ENCODE measurements around the gene TXLNA.
A peak's percentile ranks its signal among the peaks of the same experiment; 100 is the strongest.

TXLNA gene

GRCh38 chr1:32184650-32185049 is 5.2 kb downstream of the TXLNA start:
- Histone ChIP-seq H3K9ac (ENCODE audit: low read depth, low read length, poor library complexity, severe bottlenecking) (peak overlapping the region; percentile 39), H3K4me3 (ENCODE audit: low read length, poor library complexity, severe bottlenecking) (peak overlapping the region; percentile 56), H3K9me3 (ENCODE audit: insufficient read depth, low read depth, low read length) (no peaks in the 10 kb centered on the region), H3K4me2 (ENCODE audit: low read depth, low read length, poor library complexity, severe bottlenecking) (peak overlapping the region; percentile 79), H4K20me1 (ENCODE audit: insufficient read depth, low read length, poor library complexity, severe bottlenecking) (peaks cover 70% of the 10 kb centered on the region), H3F3A (ENCODE audit: low read depth) (no peaks in the 10 kb centered on the region), H3K4me1 (ENCODE audit: insufficient read depth, low read length, poor library complexity, severe bottlenecking) (peaks cover 56% of the 10 kb centered on the region), H3K79me2 (ENCODE audit: insufficient read depth, low read length) (peaks cover 91% of the 10 kb centered on the region), H3K36me3 (ENCODE audit: insufficient read depth, low read length) (peaks cover 42% of the 10 kb centered on the region; the same call in 1 of the 2 replicates), H3K9me2 (replicated peaks; ENCODE audit: low read depth, low read length) (no peaks in the 10 kb centered on the region), H2AFZ (ENCODE audit: low read length) (no peak overlapping the region), H3K27me3 (ENCODE audit: insufficient read depth, low read length, poor library complexity, severe bottlenecking) (no peaks in the 10 kb centered on the region)
- no peak for TF ChIP-seq CTCF (conservative IDR thresholded peaks at IDR 0.05; ENCODE audit: low read length)
- no peak for TF ChIP-seq EZH2phosphoT487 (IDR thresholded peaks at IDR 0.05; ENCODE audit: borderline replicate concordance)

GRCh38 chr1:32186077-32186476 is 6.6 kb downstream of the TXLNA start:
- H3K4me1 ChIP-seq (ENCODE audit: insufficient read depth, low read length, poor library complexity, severe bottlenecking): peaks cover 47% of the 10 kb centered on the region
- H3F3A ChIP-seq (ENCODE audit: low read depth): no peaks in the 10 kb centered on the region
- peak overlapping the region; percentile 72 for H3K4me2 ChIP-seq (ENCODE audit: low read depth, low read length, poor library complexity, severe bottlenecking)
- peaks cover 56% of the 10 kb centered on the region; the same call in 1 of the 2 replicates for H3K36me3 ChIP-seq (ENCODE audit: insufficient read depth, low read length)
- H4K20me1 ChIP-seq (ENCODE audit: insufficient read depth, low read length, poor library complexity, severe bottlenecking): peaks cover 63% of the 10 kb centered on the region
- peak overlapping the region; percentile 54 for H3K4me3 ChIP-seq (ENCODE audit: low read length, poor library complexity, severe bottlenecking)
- no peak overlapping the region for H2AFZ ChIP-seq (ENCODE audit: low read length)
- TF ChIP-seq CTCF (conservative IDR thresholded peaks at IDR 0.05; ENCODE audit: low read length) (no peak), EZH2phosphoT487 (IDR thresholded peaks at IDR 0.05; ENCODE audit: borderline replicate concordance) (no peak)
- no peaks in the 10 kb centered on the region for H3K9me2 ChIP-seq (replicated peaks; ENCODE audit: low read depth, low read length)
- H3K27me3 ChIP-seq (ENCODE audit: insufficient read depth, low read length, poor library complexity, severe bottlenecking): no peaks in the 10 kb centered on the region
- H3K79me2 ChIP-seq (ENCODE audit: insufficient read depth, low read length): peaks cover 82% of the 10 kb centered on the region
- peak overlapping the region; percentile 66 for H3K9ac ChIP-seq (ENCODE audit: low read depth, low read length, poor library complexity, severe bottlenecking)
- H3K9me3 ChIP-seq (ENCODE audit: insufficient read depth, low read depth, low read length): no peaks in the 10 kb centered on the region

DNA sequence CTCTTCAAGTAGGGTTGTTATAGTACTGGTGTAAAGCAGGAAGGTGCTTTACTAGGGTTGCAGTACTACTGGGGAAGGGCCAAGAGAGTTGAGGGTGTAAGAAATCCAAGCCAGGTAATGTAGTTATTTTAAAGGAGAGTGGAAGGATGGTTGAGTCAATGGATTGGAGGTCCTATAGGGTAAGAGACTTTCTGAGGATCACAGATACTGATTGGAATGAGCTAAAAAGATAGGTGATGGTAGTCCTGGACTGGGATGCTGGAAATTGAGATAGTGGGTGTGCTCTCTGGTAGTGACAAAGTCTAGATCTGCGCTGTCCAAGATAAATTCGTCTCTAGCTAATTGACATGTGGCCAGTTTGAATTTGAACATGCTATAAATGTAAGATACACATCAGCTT is 7.0 kb downstream of the TXLNA start:
- peaks cover 43% of the 10 kb centered on the region for H3K4me1 ChIP-seq (ENCODE audit: insufficient read depth, low read length, poor library complexity, severe bottlenecking)
- peak overlapping the region; percentile 54 for H3K4me3 ChIP-seq (ENCODE audit: low read length, poor library complexity, severe bottlenecking)
- H3K9me3 ChIP-seq (ENCODE audit: insufficient read depth, low read depth, low read length): no peaks in the 10 kb centered on the region
- H3K79me2 ChIP-seq (ENCODE audit: insufficient read depth, low read length): peaks cover 78% of the 10 kb centered on the region
- H3K4me2 ChIP-seq (ENCODE audit: low read depth, low read length, poor library complexity, severe bottlenecking): peak overlapping the region; percentile 72
- TF ChIP-seq CTCF (conservative IDR thresholded peaks at IDR 0.05; ENCODE audit: low read length) (no peak), EZH2phosphoT487 (IDR thresholded peaks at IDR 0.05; ENCODE audit: borderline replicate concordance) (no peak)
- no peaks in the 10 kb centered on the region for H3F3A ChIP-seq (ENCODE audit: low read depth)
- peaks cover 63% of the 10 kb centered on the region for H4K20me1 ChIP-seq (ENCODE audit: insufficient read depth, low read length, poor library complexity, severe bottlenecking)
- H3K9ac ChIP-seq (ENCODE audit: low read depth, low read length, poor library complexity, severe bottlenecking): peak overlapping the region; percentile 66
- H3K9me2 ChIP-seq (replicated peaks; ENCODE audit: low read depth, low read length): no peaks in the 10 kb centered on the region
- H2AFZ ChIP-seq (ENCODE audit: low read length): no peak overlapping the region
- peaks cover 60% of the 10 kb centered on the region; the same call in 1 of the 2 replicates for H3K36me3 ChIP-seq (ENCODE audit: insufficient read depth, low read length)
- H3K27me3 ChIP-seq (ENCODE audit: insufficient read depth, low read length, poor library complexity, severe bottlenecking): no peaks in the 10 kb centered on the region
